Measurements from ENCODE around the gene RNF38.
"Not testable (repeated sequence)": the region's sequence is repeated elsewhere in the genome, so short reads cannot be mapped to it uniquely, and the experiment has no call there.

RNF38 gene

GRCh38 chr9:36328798-36329411 lies 71.2 kb downstream of the RNF38 start:
- DNase-seq: no peak

- DNase-seq: no peak
Observed at GRCh38 chr9:36325081-36325828, 74.8 kb downstream of the RNF38 start.

DNA sequence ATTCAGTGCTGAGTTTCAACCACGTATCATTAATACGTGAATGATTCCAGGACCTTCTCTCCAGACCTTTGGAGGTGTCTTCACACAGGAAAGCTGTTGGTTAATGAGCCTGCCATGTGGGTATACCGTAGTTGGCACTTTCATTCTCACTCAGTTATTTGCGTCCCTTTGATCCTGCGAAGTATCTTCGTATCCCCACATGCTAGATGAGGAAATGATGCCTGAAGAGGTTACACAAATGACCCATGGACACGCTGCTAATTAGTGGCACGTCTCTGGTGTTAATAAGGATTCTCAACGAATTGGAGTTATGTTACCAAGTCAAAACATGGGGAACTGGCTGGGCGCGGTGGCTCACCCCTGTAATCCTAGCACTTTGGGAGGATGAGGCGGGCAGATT lies 76.1 kb downstream of the RNF38 start:
- no peak for DNase-seq

DNA sequence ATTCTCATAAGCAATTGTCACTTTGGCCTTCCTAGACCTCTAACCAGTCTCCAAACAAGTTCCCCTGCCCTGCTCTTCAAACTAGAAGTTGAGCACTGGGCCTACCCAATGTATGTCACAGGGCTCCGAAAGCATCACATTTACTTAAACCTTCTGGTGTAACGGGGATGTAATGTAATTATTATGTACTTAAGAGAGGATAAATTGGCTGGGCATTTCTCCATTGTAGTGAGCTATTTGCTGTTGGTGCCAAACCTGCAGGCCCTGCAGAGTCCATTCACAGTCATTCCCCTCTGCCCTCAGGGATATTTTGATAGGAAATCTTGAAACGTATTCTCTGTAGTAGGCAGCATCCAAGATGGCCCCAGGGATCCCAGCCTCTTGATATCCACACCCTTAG lies 77.6 kb downstream of the RNF38 start:
- DNase-seq: no peak

DNA sequence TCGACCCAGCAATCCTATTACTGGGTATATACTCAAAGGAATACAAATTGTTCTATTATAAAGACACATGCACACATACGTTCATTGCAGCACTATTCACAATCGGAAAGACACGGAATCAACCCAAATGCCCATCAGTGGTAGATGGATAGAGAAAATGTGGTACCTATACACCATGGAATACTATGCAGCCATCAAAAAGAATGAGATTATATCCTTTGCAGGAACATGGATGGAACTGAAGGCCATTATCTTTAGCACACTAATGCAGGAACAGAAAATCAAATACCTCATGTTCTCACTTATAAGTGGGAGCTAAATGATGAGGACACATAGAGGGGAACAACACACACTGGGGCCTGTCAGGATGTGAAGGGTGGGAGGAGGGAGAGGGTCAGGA lies 78.2 kb downstream of the RNF38 start:
- DNase-seq: not testable (repeated sequence)

DNA sequence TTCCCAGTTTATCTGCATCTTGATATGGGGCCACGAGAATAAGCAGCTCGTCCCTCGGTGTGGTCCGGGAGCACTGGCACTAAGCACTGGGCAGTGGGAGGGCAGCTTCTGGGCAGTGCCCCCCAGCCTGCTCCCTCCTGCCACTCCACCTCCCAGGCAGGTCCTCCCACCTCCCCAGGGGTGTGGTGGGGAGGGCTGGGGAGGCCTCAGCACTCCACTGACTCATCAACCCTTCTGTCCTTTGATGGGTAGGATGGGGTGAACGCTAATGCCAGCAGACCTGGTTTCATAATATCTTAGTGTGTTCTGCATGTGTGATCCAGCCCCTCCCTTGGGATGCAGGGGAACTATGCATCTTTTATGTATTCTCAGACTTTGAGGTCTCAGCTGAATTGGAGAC lies 79.6 kb downstream of the RNF38 start:
- no peak for DNase-seq

GRCh38 chr9:36319806-36320205 lies 80.3 kb downstream of the RNF38 start:
- DNase-seq: no peak

DNA sequence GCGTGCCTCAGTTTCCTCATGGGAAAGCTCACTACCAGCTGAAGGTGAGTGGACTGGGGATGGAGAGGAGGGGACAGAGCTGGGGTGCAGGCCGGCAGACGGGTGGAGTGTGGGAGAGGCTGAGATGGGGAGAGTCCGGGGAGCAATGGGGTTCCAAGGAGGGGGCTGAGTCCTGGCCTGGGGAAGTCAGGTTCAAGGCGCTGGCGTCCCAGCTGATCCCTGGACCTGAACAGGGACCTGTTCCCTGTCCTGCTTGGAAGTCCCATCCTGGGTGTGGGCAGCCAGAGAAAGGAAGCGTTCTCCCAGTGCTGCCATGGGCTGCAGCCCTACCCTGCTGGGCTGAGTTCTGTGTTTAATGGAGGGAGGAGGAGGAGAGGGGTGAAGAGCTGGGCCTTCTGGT lies 80.9 kb downstream of the RNF38 start:
- DNase-seq: no peak

GRCh38 chr9:36318212-36318802 lies 81.8 kb downstream of the RNF38 start:
- DNase-seq: no peak

- no peak for DNase-seq
Observed at GRCh38 chr9:36317766-36318165, 82.3 kb downstream of the RNF38 start.

GRCh38 chr9:36316611-36317317 lies 83.3 kb downstream of the RNF38 start:
- no peak for DNase-seq

DNA sequence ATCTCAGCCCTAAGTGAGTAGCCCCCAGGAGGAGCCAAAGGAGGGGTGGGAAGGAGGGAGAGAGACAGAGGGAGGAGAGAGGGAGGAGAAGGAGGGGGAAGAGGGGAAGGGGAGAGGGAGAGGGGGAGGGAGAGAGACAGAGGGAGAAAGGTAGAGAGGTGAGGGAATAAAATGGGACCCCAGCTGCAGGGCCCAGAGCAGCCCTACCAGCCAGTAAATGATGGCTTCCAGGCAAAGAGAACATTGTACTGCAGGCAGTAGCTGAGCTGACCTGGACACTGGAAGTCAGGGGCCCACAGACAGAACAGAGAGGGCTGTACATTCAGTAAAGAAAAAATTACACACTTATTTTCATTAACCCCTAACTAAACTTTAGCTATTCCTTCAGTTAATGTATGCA lies 84.0 kb downstream of the RNF38 start:
- no peak for DNase-seq

DNA sequence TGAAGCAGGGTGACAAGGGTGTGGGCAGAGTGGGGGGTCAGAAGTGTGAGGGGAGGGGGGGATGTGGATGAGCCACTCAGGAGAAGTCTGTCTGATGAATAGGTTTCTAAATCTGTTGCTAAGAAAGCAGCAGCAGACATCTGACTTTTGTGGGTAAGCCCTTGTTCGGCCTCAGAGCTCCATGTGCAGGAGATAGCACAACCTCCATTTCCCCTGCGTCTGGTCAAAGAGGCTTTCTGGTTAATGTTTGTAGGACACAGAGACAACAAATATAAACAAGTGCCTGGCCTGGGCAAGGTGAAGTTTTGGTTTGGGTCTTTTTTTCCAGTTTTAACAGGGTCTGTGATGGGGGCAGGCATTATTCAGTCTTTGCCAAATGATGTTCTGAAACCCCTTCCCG lies 84.8 kb downstream of the RNF38 start:
- DNase-seq: no peak

DNA sequence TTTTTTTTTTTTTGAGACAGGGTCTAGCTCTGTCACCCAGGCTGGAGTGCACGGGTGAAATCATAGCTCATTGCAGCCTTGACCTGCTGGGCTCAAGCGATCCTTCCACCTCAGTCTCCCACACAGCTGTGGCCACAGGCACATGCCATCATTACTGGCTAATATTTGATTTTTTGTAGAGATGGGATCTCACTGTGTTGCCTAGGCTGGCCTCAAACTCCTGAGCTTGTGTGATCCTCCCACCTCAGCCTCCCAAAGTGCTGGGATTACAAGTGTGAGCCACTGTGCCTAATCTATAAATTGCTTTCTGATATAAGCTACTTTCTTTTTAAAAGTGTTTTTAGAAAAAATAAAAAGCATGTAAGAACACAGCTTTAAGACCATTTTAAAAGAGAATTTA lies 85.3 kb downstream of the RNF38 start:
- DNase-seq: no peak

- DNase-seq: no peak
Observed at GRCh38 chr9:36306471-36307306, 93.4 kb downstream of the RNF38 start.

GRCh38 chr9:36304366-36304765 lies 95.7 kb downstream of the RNF38 start:
- DNase-seq: not testable (repeated sequence)

DNA sequence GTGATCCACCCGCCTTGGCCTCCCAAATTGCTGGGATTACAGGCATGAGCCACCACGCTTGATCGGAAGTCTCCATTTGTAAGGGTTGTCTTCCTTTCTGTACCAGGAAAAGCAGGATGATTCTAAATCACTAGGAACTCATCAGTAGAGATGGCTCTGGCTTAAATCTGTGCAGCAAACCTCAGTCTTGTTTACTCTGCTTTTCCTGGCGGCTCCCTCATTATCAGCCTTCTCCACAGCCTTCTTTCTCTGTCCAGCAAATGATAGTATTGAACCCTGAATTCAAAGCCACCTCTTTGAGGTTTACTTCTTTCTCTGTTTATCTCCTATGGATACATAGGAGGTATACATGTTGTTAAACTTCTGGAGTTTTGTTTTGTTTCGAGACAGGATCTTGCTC lies 98.8 kb downstream of the RNF38 start:
- DNase-seq: no peak

GRCh38 chr9:36298566-36298965 lies 101.5 kb downstream of the RNF38 start:
- no peak for DNase-seq

DNA sequence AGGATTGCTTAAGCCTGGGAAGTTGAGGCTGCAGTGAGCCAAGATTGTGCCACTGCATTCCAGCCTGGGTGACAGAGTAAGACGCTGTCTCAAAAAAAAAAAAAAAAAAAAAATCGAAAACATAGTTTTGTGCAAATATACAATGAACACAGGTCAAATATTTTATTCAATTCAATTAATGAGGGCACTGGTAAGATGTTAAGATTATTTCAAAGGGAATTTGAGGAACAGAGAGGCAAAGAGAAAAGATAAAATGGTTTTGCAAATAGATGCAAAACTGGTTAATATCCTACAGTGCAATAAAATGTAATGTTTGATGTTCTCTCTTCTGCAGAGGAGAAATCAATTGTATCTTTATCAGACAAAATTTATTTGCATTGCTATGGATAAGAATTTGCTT lies 102.3 kb downstream of the RNF38 start:
- DNase-seq: no peak

DNA sequence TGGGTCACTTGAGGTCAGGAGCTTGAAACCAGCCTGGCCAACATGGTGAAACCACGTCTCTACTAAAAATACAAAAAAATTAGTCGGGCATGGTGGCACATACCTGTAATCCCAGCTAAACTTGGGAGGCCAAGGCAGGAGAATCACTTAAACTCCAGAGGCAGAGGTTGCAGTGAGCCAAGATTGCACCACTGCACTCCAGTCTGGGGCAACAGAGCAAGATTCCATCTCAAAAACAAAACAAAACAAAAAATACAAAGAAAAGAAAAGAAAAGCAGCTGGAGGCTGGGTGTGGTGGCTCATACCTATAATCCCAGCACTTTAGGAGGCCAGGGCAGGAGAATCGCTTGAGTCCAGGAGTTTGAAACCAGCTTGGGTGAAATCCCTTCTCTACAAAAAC lies 105.1 kb downstream of the RNF38 start:
- not testable (repeated sequence) for DNase-seq

- DNase-seq: no peak
Observed at GRCh38 chr9:36293918-36294317, 106.2 kb downstream of the RNF38 start.

DNA sequence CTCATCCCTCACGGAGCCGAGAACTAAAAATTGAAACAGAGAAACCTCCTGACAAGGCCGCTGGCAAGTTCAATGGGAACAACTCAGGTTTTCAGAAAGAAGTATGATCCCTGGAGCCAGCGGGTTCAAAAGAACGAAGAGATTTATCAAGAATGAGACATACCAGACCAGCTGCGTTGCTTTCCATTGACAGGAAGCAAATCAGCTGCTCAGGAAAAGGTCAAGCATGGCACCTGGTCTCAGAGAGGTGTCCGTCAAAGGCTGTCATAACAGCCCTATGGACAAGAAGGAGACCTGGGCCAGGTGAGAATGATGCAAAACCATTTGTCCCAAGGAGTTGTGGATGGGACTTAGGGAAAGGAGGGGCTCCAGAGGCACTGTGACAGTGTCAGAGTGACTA lies 106.9 kb downstream of the RNF38 start:
- no peak for DNase-seq

- DNase-seq: no peak
Observed at GRCh38 chr9:36292641-36293040, 107.4 kb downstream of the RNF38 start.

All from left hindlimb (tissue), 1 donor.